A549 (cell line): Measurements from ENCODE around the gene CCDC77. TPM values are rescaled to one million over a fixed set of nuclear protein-coding genes. Genes with fewer than 3 reads are reported as not detected.
A peak's percentile ranks its signal among the peaks of the same experiment; 100 is the strongest.

Source experiments
- ATAC-seq, 2 experiments: fragments of 200-7000 bp in 1 of 2; fragments of >200 bp in 1 of 2; cut with Nextera tagmentation in 1 of 2; cut with Tn5 transposase in 1 of 2; 3 replicates each; pipeline versions ENCODE4 v1.8.0 to v1.9.1; 2018 to 2020; ENCODE audit warnings: mild to moderate bottlenecking in 1 of 2, moderate library complexity in 1 of 2
- CTCF ChIA-PET: fragments of 300-600 bp; sonication (Branson Sonifier 250); formaldehyde crosslinking; extraction: SDS; loops from one replicate; lab custom pipeline; 2021; ENCODE audit warnings: antibody characterized with exemption, inconsistent platforms; lab: Yijun Ruan, JAX
- POLR2A ChIA-PET: fragments of 350-600 bp; formaldehyde crosslinking; extraction: SDS; loops from one replicate; lab custom pipeline; 2021; ENCODE audit warnings: antibody characterized with exemption, inconsistent platforms; lab: Yijun Ruan, JAX
- DNase-seq, 2 experiments: peaks; one replicate each; pipeline versions ENCODE4 v3.0.0 to v3.0.0-alpha.2; 2011 to 2016; ENCODE audit warnings: low read depth in 1 of 2, low spot score in 1 of 2
- FAIRE-seq: peaks from 2 replicates; lab custom pipeline; 2011; peaks lifted over from hg19 to GRCh38; lab: Jason Lieb, UNC
- H3K27ac ChIP-seq, 2 experiments: fragments of >200 bp; sonication (Bioruptor Twin); formaldehyde crosslinking; 3 replicates each; pipeline ENCODE4 v1.5.1; 2016 to 2017
- H3K4me1 ChIP-seq: fragments of >200 bp; sonication (Bioruptor Twin); formaldehyde crosslinking; 3 replicates; pipeline ENCODE4 v1.6.1; 2016
- H3K4me2 ChIP-seq: fragments of >200 bp; sonication (Bioruptor Twin); formaldehyde crosslinking; 3 replicates; pipeline ENCODE4 v1.6.1; 2016
- H3K4me3 ChIP-seq: fragments of >200 bp; sonication (Bioruptor Twin); formaldehyde crosslinking; 3 replicates; pipeline ENCODE4 v1.5.1; 2016
- H3K9me3 ChIP-seq: fragments of >200 bp; sonication (Bioruptor Twin); formaldehyde crosslinking; 3 replicates; pipeline ENCODE4 v1.6.1; 2016
- CBX2 ChIP-seq: fragments of 200-600 bp; sonication (generic); IDR thresholded peaks from 2 replicates; pipeline ENCODE4 v1.6.1; 2016; ENCODE audit warnings: low read depth, mild to moderate bottlenecking, borderline replicate concordance
- CBX8 ChIP-seq: fragments of 200-600 bp; sonication (generic); IDR thresholded peaks from 2 replicates; pipeline ENCODE4 v1.6.1; 2016
- CTCF ChIP-seq: fragments of >200 bp; sonication (Bioruptor Twin); formaldehyde crosslinking; IDR thresholded peaks from 3 replicates; pipeline ENCODE4 v1.5.1; 2016
- EP300 ChIP-seq, 2 experiments: fragments of >200 bp; sonication (Bioruptor Twin); formaldehyde crosslinking; IDR thresholded peaks; 2 replicates in 1 of 2; 3 replicates in 1 of 2; pipeline ENCODE4 v1.6.1; 2016 to 2017
- FOSB ChIP-seq: fragments of 250-450 bp; sonication (Bioruptor Pico); IDR thresholded peaks from 2 replicates; pipeline ENCODE4 v1.5.0; 2020; ENCODE audit warnings: mild to moderate bottlenecking, moderate library complexity
- FOSL2 ChIP-seq, 2 experiments: fragments of 450-650 bp in 1 of 2; fragments of >200 bp in 1 of 2; sonication (Bioruptor Twin) in 1 of 2; formaldehyde crosslinking; IDR thresholded peaks; 2 replicates each; pipeline versions ENCODE4 v1.5.0 to v1.6.1; 2016 to 2020; ENCODE audit warnings: mild to moderate bottlenecking in 1 of 2, moderate library complexity in 1 of 2
- GATA3 ChIP-seq: IDR thresholded peaks from 2 replicates; pipeline ENCODE4 v1.6.1; 2012; ENCODE audit warnings: borderline replicate concordance
- HEYL ChIP-seq: fragments of 250-450 bp; sonication (Bioruptor Pico); IDR thresholded peaks from 2 replicates; pipeline ENCODE4 v1.8.0; 2021; ENCODE audit warnings: mild to moderate bottlenecking, moderate library complexity
- KDM1A ChIP-seq: fragments of 200-600 bp; sonication (generic); IDR thresholded peaks from 2 replicates; pipeline ENCODE4 v1.6.1; 2016; ENCODE audit warnings: low read depth, mild to moderate bottlenecking
- MAFK ChIP-seq: fragments of 450-650 bp; IDR thresholded peaks from 2 replicates; pipeline ENCODE4 v1.6.1; 2014; ENCODE audit not compliant: partially characterized antibody
- MAX ChIP-seq: IDR thresholded peaks from 2 replicates; pipeline ENCODE4 v1.6.1; 2012
- MAZ ChIP-seq: fragments of 150-350 bp; IDR thresholded peaks from 2 replicates; pipeline ENCODE4 v1.6.1; 2014; ENCODE audit warnings: antibody characterized with exemption, low read depth, low read length, borderline replicate concordance
- MYC ChIP-seq: IDR thresholded peaks from 2 replicates; pipeline ENCODE4 v1.6.1; 2012; ENCODE audit warnings: mild to moderate bottlenecking, inconsistent platforms, low read length, improper control_type of control experiment, borderline replicate concordance
- NPAS2 ChIP-seq: fragments of 250-450 bp; sonication (Bioruptor Pico); IDR thresholded peaks from 2 replicates; pipeline ENCODE4 v1.8.0; 2022; ENCODE audit warnings: mild to moderate bottlenecking, moderate library complexity, borderline replicate concordance
- PBX3 ChIP-seq: IDR thresholded peaks from 2 replicates; pipeline ENCODE4 v1.6.1; 2012
- POLR2AphosphoS2 ChIP-seq: conservative IDR thresholded peaks from 2 replicates; pipeline ENCODE4 v1.6.1; 2012; ENCODE audit warnings: low read length, improper control_type of control experiment, inconsistent platforms
- RAD21 ChIP-seq, 2 experiments: fragments of >200 bp in 1 of 2; sonication (Bioruptor Twin) in 1 of 2; formaldehyde crosslinking in 1 of 2; IDR thresholded peaks in 1 of 2; conservative IDR thresholded peaks in 1 of 2; 2 replicates in 1 of 2; 3 replicates in 1 of 2; pipeline ENCODE4 v1.6.1; 2012 to 2018; ENCODE audit warnings: inconsistent platforms in 1 of 2
- RFX5 ChIP-seq: fragments of 450-650 bp; IDR thresholded peaks from 2 replicates; pipeline ENCODE4 v1.7.1; 2014; ENCODE audit warnings: antibody characterized with exemption, mild to moderate bottlenecking, moderate library complexity
- RNF2 ChIP-seq: fragments of 200-600 bp; sonication (generic); IDR thresholded peaks from 2 replicates; pipeline ENCODE4 v1.6.1; 2016; ENCODE audit warnings: low read depth, mild to moderate bottlenecking, antibody characterized with exemption, moderate library complexity, borderline replicate concordance
- TFCP2L1 ChIP-seq: fragments of 250-450 bp; sonication (Bioruptor Pico); IDR thresholded peaks from 2 replicates; pipeline ENCODE4 v1.5.0; 2021; ENCODE audit warnings: mild to moderate bottlenecking
- ZC3H11A ChIP-seq: fragments of 450-650 bp; IDR thresholded peaks from 2 replicates; pipeline ENCODE4 v1.6.1; 2014; ENCODE audit warnings: antibody characterized with exemption, mild to moderate bottlenecking
- ZFP36 ChIP-seq: fragments of 450-650 bp; IDR thresholded peaks from 2 replicates; pipeline ENCODE4 v1.6.1; 2014; ENCODE audit warnings: borderline replicate concordance; ENCODE audit not compliant: partially characterized antibody
- WGBS: methylation state at CpG from one replicate; pipeline ENCODE4 v1.1.6; 2017; ENCODE audit errors: missing lambda C conversion rate; 5-methylcytosine and 5-hydroxymethylcytosine counted together
- polyA plus RNA-seq, 4 experiments: library from polyadenylated mRNA; depleted of rRNA in 3 of 4; stranded (reverse); fragments of >200 nt; fragmentation: RNase III in 1 of 4; extraction: RNeasy Plus Mini Kit Qiagen cat#74134 plus additional on column Dnase treatment in 1 of 4; gene quantifications; 2 replicates in 3 of 4; 3 replicates in 1 of 4; pipeline ENCODE4 v1.2.3, GENCODE V29; 2011 to 2017
- TF ChIP-seq, protein P1 (sequence below): fragments of 450-650 bp; IDR thresholded peaks from 2 replicates; pipeline ENCODE4 v1.6.1; 2014; ENCODE audit warnings: antibody characterized with exemption

The CCDC77 gene
- polyA plus RNA-seq, 2 of the 4 experiments (the other 2 are of a cell fraction): 15.4 to 23.1 TPM

DNA sequence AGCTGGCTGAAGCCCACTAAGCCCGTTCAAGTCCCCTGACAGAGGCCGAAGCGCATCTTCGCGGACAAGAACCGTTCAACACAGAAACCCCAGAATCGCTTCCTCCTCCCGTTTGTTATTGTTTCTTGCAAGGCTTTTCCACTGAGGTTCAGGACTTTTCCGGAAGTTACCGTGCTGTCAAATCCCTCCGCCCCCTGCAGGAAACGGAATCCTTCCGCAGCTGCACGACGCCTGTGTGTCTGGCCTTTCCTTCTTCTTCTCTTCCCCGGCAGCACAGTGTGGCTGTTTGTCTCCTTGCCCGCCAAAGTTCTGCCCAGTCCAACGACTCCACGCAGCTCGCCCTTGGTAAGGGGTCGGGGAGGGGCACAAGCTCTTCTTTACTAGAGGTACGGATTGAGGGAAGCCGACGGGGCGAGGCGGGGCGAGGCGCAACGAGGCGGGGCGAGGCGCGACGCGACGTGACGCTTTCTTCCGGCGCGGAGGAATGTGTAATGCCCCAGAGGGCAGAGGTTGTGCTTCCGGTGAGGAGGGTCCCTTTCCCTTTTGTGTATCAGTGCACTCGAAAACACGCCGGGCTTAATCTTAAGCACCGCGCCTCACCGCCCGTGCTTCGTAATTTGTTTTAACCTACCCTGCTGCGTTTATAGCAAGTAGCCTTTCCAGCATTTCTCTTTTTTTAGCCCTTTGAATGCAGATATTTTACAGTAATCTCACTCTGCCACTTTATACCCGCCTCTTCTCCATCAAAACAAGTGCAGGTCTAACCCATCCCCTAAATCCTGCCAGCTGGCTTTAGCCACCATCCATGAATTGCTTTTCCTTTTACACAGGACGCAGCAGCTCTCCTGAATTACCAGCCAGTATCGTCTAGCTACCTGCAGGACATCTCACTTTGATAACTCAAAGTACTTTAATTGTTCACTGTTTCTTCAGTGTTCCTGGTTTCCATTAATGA, 12.0 kb upstream of the CCDC77 start, which contains the start of gene KDM5A (continued):
- TF ChIP-seq POLR2AphosphoS2: no peak
- TF ChIP-seq RAD21 (conservative IDR thresholded peaks at IDR 0.05 in 1 of 2, IDR thresholded peaks at IDR 0.05 in 1 of 2): no peak

DNA sequence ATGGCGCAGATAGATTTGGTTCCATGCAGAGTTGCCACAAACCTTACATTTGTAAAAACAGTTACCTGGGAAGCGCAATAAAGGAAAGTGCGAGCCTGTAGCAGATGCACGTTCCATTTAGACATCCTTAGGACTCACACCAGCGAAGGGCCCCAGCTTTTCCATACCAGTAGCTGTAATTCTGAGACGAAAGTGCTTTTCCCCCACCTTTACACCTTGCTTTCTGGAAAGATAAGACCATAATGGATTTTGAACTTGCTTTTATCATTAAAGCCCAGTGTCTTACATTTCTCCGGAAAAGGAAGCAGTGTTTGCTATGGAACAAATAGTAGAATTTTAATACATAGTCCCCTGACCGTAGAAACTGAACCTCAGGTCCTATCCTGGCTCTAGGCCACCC, 616 bp upstream of the CCDC77 start:
- no peak for DNase-seq
- POLR2A ChIA-PET: interaction anchor here (0.6 to 2.3 kb wide), 2 partner anchors 9 to 11 kb away, joined by 4 to 19 read pairs; partner anchors contain the start of gene KDM5A
- H3K4me3 ChIP-seq: peak overlapping the region; percentile 72
- WGBS: 52% methylated on average over 8 of the region's 8 CpGs
- no peaks in the 10 kb centered on the region for H3K9me3 ChIP-seq
- CTCF ChIA-PET: interaction anchor here (0.6 to 2.5 kb wide), 8 partner anchors 8 to 146 kb away, joined by 3 to 16 read pairs (median 8); partner anchors contain the start of gene KDM5A
- peak overlapping the region; percentile 62 for H3K4me2 ChIP-seq
- no peak for TF ChIP-seq MAFK
- TF ChIP-seq TFCP2L1 (CRISPR knock-in tag): no peak
- no peak for TF ChIP-seq ZFP36
- TF ChIP-seq FOSL2 (IDR thresholded peaks at IDR 0.05): no peak
- no peak for TF ChIP-seq FOSL2 (CRISPR knock-in tag; IDR thresholded peaks at IDR 0.05)
- no peak for TF ChIP-seq CBX2
- no peak for TF ChIP-seq GATA3
- no peak for TF ChIP-seq RFX5
- no peak for TF ChIP-seq ZC3H11A
- no peak for TF ChIP-seq PBX3
- TF ChIP-seq HEYL: no peak
- TF ChIP-seq POLR2AphosphoS2: no peak
- no peak for TF ChIP-seq MAZ
- no peak for TF ChIP-seq MYC
- TF ChIP-seq CBX8: no peak
- TF ChIP-seq RNF2: no peak
- no peak for TF ChIP-seq NPAS2
- TF ChIP-seq KDM1A: no peak
- TF ChIP-seq, all 56 proteins: peak for 0
- no peak for FAIRE-seq
- peak overlapping the region; percentile 10 to 65; a peak in 3 of 6 replicates for H3K27ac ChIP-seq
- peaks cover 11% of the 10 kb centered on the region for H3K4me1 ChIP-seq
- peak in 1 of 2 experiments; percentile 5; a peak in 3 of 6 replicates for ATAC-seq

- POLR2A ChIA-PET: interaction anchor here (2.3 kb wide), 1 partner anchor 12 kb away, joined by 19 read pairs; the partner anchor contains the start of gene KDM5A
- CTCF ChIA-PET: interaction anchor here (0.7 to 2.5 kb wide), 10 partner anchors 9 to 145 kb away, joined by 3 to 16 read pairs (median 7); partner anchors contain the start of gene KDM5A
- FAIRE-seq: no peak
- H3K4me3 ChIP-seq: peak overlapping the region; percentile 72
- peaks cover 22% of the 10 kb centered on the region for H3K4me1 ChIP-seq
- H3K27ac ChIP-seq: peak overlapping the region; percentile 60 to 78
- no peaks in the 10 kb centered on the region for H3K9me3 ChIP-seq
- TF ChIP-seq CTCF: peak; percentile 29; the same call in 1 of the 3 replicates
- no peak for TF ChIP-seq RNF2
- TF ChIP-seq EP300 (IDR thresholded peaks at IDR 0.05): no peak
- TF ChIP-seq MAX: no peak; the same call in 1 of the 2 replicates
- no peak for TF ChIP-seq MAZ
- TF ChIP-seq, protein P1, sequence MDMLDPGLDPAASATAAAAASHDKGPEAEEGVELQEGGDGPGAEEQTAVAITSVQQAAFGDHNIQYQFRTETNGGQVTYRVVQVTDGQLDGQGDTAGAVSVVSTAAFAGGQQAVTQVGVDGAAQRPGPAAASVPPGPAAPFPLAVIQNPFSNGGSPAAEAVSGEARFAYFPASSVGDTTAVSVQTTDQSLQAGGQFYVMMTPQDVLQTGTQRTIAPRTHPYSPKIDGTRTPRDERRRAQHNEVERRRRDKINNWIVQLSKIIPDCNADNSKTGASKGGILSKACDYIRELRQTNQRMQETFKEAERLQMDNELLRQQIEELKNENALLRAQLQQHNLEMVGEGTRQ: peak; percentile 55; the same call in 1 of the 2 replicates
- TF ChIP-seq FOSB: 0 out of 2 replicates have a peak, but pooled peaks have one; percentile 61
- peak in 1 of 2 experiments; percentile 29; a peak in 1 of 5 replicates for TF ChIP-seq RAD21 (conservative IDR thresholded peaks at IDR 0.05 in 1 of 2, IDR thresholded peaks at IDR 0.05 in 1 of 2)
- H3K4me2 ChIP-seq: peak overlapping the region; percentile 74
- WGBS: 2% methylated on average over 8 of the region's 8 CpGs
- peak in 1 of 2 experiments; percentile 50; a peak in 4 of 6 replicates for ATAC-seq
- peak in 1 of 2 experiments; percentile 48 for DNase-seq
Observed at GRCh38 chr12:402029-402389, 565 bp downstream of the CCDC77 start.
